Natural killer cell (primary cell): Measurements from ENCODE around the gene NDUFB7. TPM values are rescaled to one million over a fixed set of nuclear protein-coding genes. Genes with fewer than 3 reads are reported as not detected.

Experiments used
- ATAC-seq, 3 donors: fragments of 150-1000 bp in 2 of 3; fragments of 200-7000 bp in 1 of 3; cut with Tn5 transposase; 1 replicate in 1 of 3; 2 replicates in 2 of 3; pipeline ENCODE4 v1.10.0; 2021; ENCODE audit warnings: mild to moderate bottlenecking in 2 of 3, moderate library complexity in 2 of 3
- DNase-seq, 2 donors: peaks; one replicate each; pipeline versions ENCODE4 v3.0.0 to v3.0.0-alpha.2; 2013 to 2021; ENCODE audit warnings: mixed read lengths in 1 of 2
- H3K27ac ChIP-seq: one replicate; pipeline ENCODE4 v1.5.1; 2013; ENCODE audit warnings: mild to moderate bottlenecking, low read length
- H3K27me3 ChIP-seq: one replicate; pipeline ENCODE4 v1.6.1; 2013; ENCODE audit warnings: low read length; ENCODE audit not compliant: control insufficient read depth, insufficient read depth
- H3K36me3 ChIP-seq: one replicate; pipeline ENCODE4 v1.6.1; 2013; ENCODE audit warnings: low read length; ENCODE audit not compliant: control insufficient read depth, insufficient read depth
- H3K4me1 ChIP-seq: one replicate; pipeline ENCODE4 v1.6.1; 2013; ENCODE audit warnings: low read length; ENCODE audit not compliant: control insufficient read depth, insufficient read depth
- H3K4me3 ChIP-seq: one replicate; pipeline ENCODE4 v1.5.1; 2013; ENCODE audit warnings: low read length
- H3K9me3 ChIP-seq: one replicate; pipeline ENCODE4 v1.6.1; 2013; ENCODE audit warnings: low read length; ENCODE audit not compliant: control insufficient read depth, insufficient read depth
- H3K27ac Mint-ChIP-seq, 2 donors: one replicate each; pipeline ENCODE4 v1.8.0; 2022; ENCODE audit warnings: mild to moderate bottlenecking in 2 of 2, mixed read lengths in 2 of 2, moderate library complexity in 1 of 2
- H3K27me3 Mint-ChIP-seq, 2 donors: one replicate each; pipeline ENCODE4 v1.8.0; 2022; ENCODE audit warnings: low read depth in 2 of 2, mixed read lengths in 2 of 2
- H3K36me3 Mint-ChIP-seq: one replicate; pipeline ENCODE4 v1.8.0; 2022; ENCODE audit warnings: mixed read lengths
- H3K4me1 Mint-ChIP-seq, 2 donors: one replicate each; pipeline ENCODE4 v1.8.0; 2022; ENCODE audit warnings: mixed read lengths in 2 of 2
- H3K4me3 Mint-ChIP-seq: one replicate; pipeline ENCODE4 v1.8.0; 2022; ENCODE audit warnings: mild to moderate bottlenecking, moderate library complexity, mixed read lengths
- H3K9me3 Mint-ChIP-seq, 2 donors: one replicate each; pipeline ENCODE4 v1.8.0; 2022; ENCODE audit warnings: mixed read lengths in 2 of 2
- CTCF ChIP-seq: fragments of 200-600 bp; IDR thresholded peaks from one replicate; pipeline ENCODE4 v1.8.0; 2022; ENCODE audit warnings: antibody characterized with exemption
- WGBS: methylation state at CpG from one replicate; pipeline ENCODE4 v1.1.7; 2013; ENCODE audit warnings: missing lambda C conversion rate; ENCODE audit not compliant: insufficient coverage; 5-methylcytosine and 5-hydroxymethylcytosine counted together
- intact Hi-C: fragments of 100-400 bp; cut with micrococcal nuclease; formaldehyde crosslinking; loops from one replicate; pipeline ENCODE4 v1.14.2; 2022
- total RNA-seq, 4 donors: library from RNA; stranded (reverse); fragments of 120-200 nt in 1 of 4; gene quantifications; one replicate each; pipeline versions ENCODE4 v1.2.3 to v1.2.4, GENCODE V29; 2013 to 2022

The NDUFB7 gene
- total RNA-seq, 3 donors from 2014 or later (not counting 1 experiment from before 2014, with no cell fraction given) = 97.1 to 120 (median 108) TPM

GRCh38 chr19:14536926-14537692 lies 34.8 kb downstream of the NDUFB7 start:
- TF ChIP-seq CTCF = no peak
- peak overlapping the region in 1 of 2 donors; percentile 16 for H3K27ac Mint-ChIP-seq
- peaks cover 0 to 10% of the 10 kb centered on the region in 2 donors for H3K4me1 Mint-ChIP-seq
- H3K36me3 Mint-ChIP-seq = no peaks in the 10 kb centered on the region
- H3K27me3 Mint-ChIP-seq = no peaks in the 10 kb centered on the region
- Histone ChIP-seq H3K27ac (no peak overlapping the region), H3K36me3 (no peaks in the 10 kb centered on the region), H3K9me3 (no peaks in the 10 kb centered on the region), H3K27me3 (no peaks in the 10 kb centered on the region), H3K4me3 (no peak overlapping the region), H3K4me1 (no peaks in the 10 kb centered on the region)
- WGBS = 52% methylated on average over 23 of the region's 24 CpGs
- intact Hi-C loops = no loop called here
- H3K4me3 Mint-ChIP-seq = no peak overlapping the region
- peak; percentile 39 to 82 (median 74) for ATAC-seq
- H3K9me3 Mint-ChIP-seq = no peaks in the 10 kb centered on the region
- peak in 1 of 2 donors; percentile 62 for DNase-seq

- peaks cover 12 to 19% of the 10 kb centered on the region in 2 donors for H3K4me1 Mint-ChIP-seq
- 83% methylated on average over 5 of the region's 5 CpGs for WGBS
Observed at GRCh38 chr19:14533450-14533849, 38.4 kb downstream of the NDUFB7 start.

GRCh38 chr19:14530506-14530905 lies 41.4 kb downstream of the NDUFB7 start:
- DNase-seq = no peak
- peaks cover 9 to 12% of the 10 kb centered on the region in 2 donors for H3K4me1 Mint-ChIP-seq
- no peak for ATAC-seq

More at GRCh38 chr19:14533450-14533849, 38.4 kb downstream of the NDUFB7 start:
- H3K36me3 Mint-ChIP-seq = no peaks in the 10 kb centered on the region
- H3K27ac Mint-ChIP-seq = no peak overlapping the region
- intact Hi-C loops = no loop called here
- H3K27me3 Mint-ChIP-seq = no peaks in the 10 kb centered on the region
- no peaks in the 10 kb centered on the region for H3K9me3 ChIP-seq
- H3K4me1 ChIP-seq = peaks cover 18% of the 10 kb centered on the region
- DNase-seq = no peak
- H3K4me3 Mint-ChIP-seq = no peak overlapping the region
- H3K4me3 ChIP-seq = no peak overlapping the region
- H3K27me3 ChIP-seq = no peaks in the 10 kb centered on the region
- no peak for ATAC-seq
- no peak for TF ChIP-seq CTCF
- H3K9me3 Mint-ChIP-seq = no peaks in the 10 kb centered on the region
- no peaks in the 10 kb centered on the region for H3K36me3 ChIP-seq
- no peak overlapping the region for H3K27ac ChIP-seq

More at GRCh38 chr19:14530506-14530905, 41.4 kb downstream of the NDUFB7 start:
- Mint-ChIP-seq H3K27me3 (no peaks in the 10 kb centered on the region), H3K27ac (peak overlapping the region; percentile 95 to 97), H3K36me3 (no peaks in the 10 kb centered on the region), H3K4me3 (peak overlapping the region; percentile 40), H3K9me3 (no peaks in the 10 kb centered on the region)
- no peak for TF ChIP-seq CTCF
- H3K36me3 ChIP-seq = no peaks in the 10 kb centered on the region
- no peaks in the 10 kb centered on the region for H3K9me3 ChIP-seq
- peaks cover 20% of the 10 kb centered on the region for H3K4me1 ChIP-seq
- H3K27ac ChIP-seq = peak overlapping the region; percentile 73
- intact Hi-C loops = no loop called here
- H3K27me3 ChIP-seq = no peaks in the 10 kb centered on the region
- no peak overlapping the region for H3K4me3 ChIP-seq
- WGBS = 50% methylated on average over 3 of the region's 3 CpGs
